ENCODE measurements around the gene SLC3A2.

SLC3A2 gene

GRCh38 chr11:62843466-62843865 is 37.2 kb upstream of the SLC3A2 start:
- no CpG with 5 or more reads among the region's 3 CpGs for WGBS (ENCODE audit: extremely low coverage, insufficient coverage, insufficient read length)
- H3K4me1 ChIP-seq (ENCODE audit: control insufficient read depth in 1 of 2, insufficient read depth in 2 of 2, low read length in 2 of 2) = peaks cover 0 to 3% of the 10 kb centered on the region in 2 experiments

DNA sequence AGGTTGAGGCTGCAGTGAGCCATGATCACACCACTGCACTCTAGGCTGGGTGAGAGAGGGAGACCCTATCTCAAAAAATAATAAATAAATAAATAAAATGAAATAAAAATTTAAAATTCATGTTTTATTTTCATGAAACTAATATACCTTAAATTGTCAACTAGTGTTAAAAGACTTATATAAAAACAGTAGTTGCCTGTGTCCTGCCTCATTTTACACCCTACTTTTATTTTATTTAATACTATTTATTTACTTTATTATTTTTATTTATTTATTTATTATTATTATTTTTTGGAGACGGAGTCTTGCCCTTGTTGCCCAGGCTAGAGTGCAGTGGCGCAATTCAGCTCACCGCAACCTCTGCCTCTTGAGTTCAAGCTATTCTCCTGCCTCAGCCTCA is 36.5 kb upstream of the SLC3A2 start:
- no peaks in the 10 kb centered on the region for H3K27me3 ChIP-seq (ENCODE audit: insufficient read depth, low read length)
- no peak overlapping the region for H2AFZ ChIP-seq (ENCODE audit: insufficient read depth, low read length, poor library complexity)
- H3K18ac ChIP-seq (ENCODE audit: low read length) = no peak overlapping the region
- no peak overlapping the region for H3K9ac ChIP-seq (ENCODE audit: low read length)
- peaks cover 8% of the 10 kb centered on the region for H3K79me2 ChIP-seq (ENCODE audit: control insufficient read depth, insufficient read depth, low read length, poor library complexity)
- H2BK12ac ChIP-seq (ENCODE audit: low read length) = no peak overlapping the region
- no peaks in the 10 kb centered on the region for H3K36me3 ChIP-seq (ENCODE audit: control insufficient read depth in 1 of 2, insufficient read depth in 2 of 2, low read length in 2 of 2)
- DNase-seq = no peak
- H3K23ac ChIP-seq (ENCODE audit: low read length) = no peak overlapping the region
- H3K79me1 ChIP-seq (ENCODE audit: low read length) = peaks cover 21% of the 10 kb centered on the region
- peak overlapping the region; percentile 13 for H4K91ac ChIP-seq (ENCODE audit: low read depth, low read length)
- no peaks in the 10 kb centered on the region for H3K9me3 ChIP-seq (ENCODE audit: insufficient read depth, low read depth, low read length)
- H4K12ac ChIP-seq (ENCODE audit: low read depth, low read length) = no peak overlapping the region
- no peak overlapping the region for H3K4ac ChIP-seq (ENCODE audit: low read depth, low read length)
- no peak overlapping the region for H3K14ac ChIP-seq (ENCODE audit: low read length)
- no peak overlapping the region for H2BK5ac ChIP-seq (ENCODE audit: low read depth, low read length, poor library complexity)
- no peak overlapping the region for H3K4me3 ChIP-seq (ENCODE audit: low read depth, low read length)
- no peak overlapping the region for H2AK5ac ChIP-seq (ENCODE audit: low read length)
- H2BK120ac ChIP-seq (ENCODE audit: insufficient read depth, low read length, poor library complexity) = no peak overlapping the region
- H3K27ac ChIP-seq (ENCODE audit: low read depth, low read length) = no peak overlapping the region
- peaks cover 0 to 2% of the 10 kb centered on the region in 2 experiments for H3K4me1 ChIP-seq (ENCODE audit: control insufficient read depth in 1 of 2, insufficient read depth in 2 of 2, low read length in 2 of 2)
- H4K8ac ChIP-seq (ENCODE audit: low read depth, low read length) = no peak overlapping the region
- H3K4me2 ChIP-seq (ENCODE audit: low read length) = no peak overlapping the region
- no CpG with 5 or more reads among the region's 3 CpGs for WGBS (ENCODE audit: extremely low coverage, insufficient coverage, insufficient read length)

More at GRCh38 chr11:62843466-62843865, 37.2 kb upstream of the SLC3A2 start:
- H2AFZ ChIP-seq (ENCODE audit: insufficient read depth, low read length, poor library complexity) = no peak overlapping the region
- H2BK5ac ChIP-seq (ENCODE audit: low read depth, low read length, poor library complexity) = no peak overlapping the region
- no peak overlapping the region for H3K23ac ChIP-seq (ENCODE audit: low read length)
- H3K18ac ChIP-seq (ENCODE audit: low read length) = no peak overlapping the region
- no peak overlapping the region for H3K9ac ChIP-seq (ENCODE audit: low read length)
- no peaks in the 10 kb centered on the region for H3K36me3 ChIP-seq (ENCODE audit: control insufficient read depth in 1 of 2, insufficient read depth in 2 of 2, low read length in 2 of 2)
- H3K79me2 ChIP-seq (ENCODE audit: control insufficient read depth, insufficient read depth, low read length, poor library complexity) = peaks cover 11% of the 10 kb centered on the region
- no peaks in the 10 kb centered on the region for H3K9me3 ChIP-seq (ENCODE audit: insufficient read depth, low read depth, low read length)
- no peak overlapping the region for H4K12ac ChIP-seq (ENCODE audit: low read depth, low read length)
- no peak overlapping the region for H4K8ac ChIP-seq (ENCODE audit: low read depth, low read length)
- no peak for DNase-seq
- no peak overlapping the region for H3K14ac ChIP-seq (ENCODE audit: low read length)
- no peaks in the 10 kb centered on the region for H3K27me3 ChIP-seq (ENCODE audit: insufficient read depth, low read length)
- no peak overlapping the region for H4K91ac ChIP-seq (ENCODE audit: low read depth, low read length)
- peaks cover 24% of the 10 kb centered on the region for H3K79me1 ChIP-seq (ENCODE audit: low read length)
- H3K4me3 ChIP-seq (ENCODE audit: low read depth, low read length) = no peak overlapping the region
- H2BK12ac ChIP-seq (ENCODE audit: low read length) = no peak overlapping the region
- H3K4me2 ChIP-seq (ENCODE audit: low read length) = no peak overlapping the region
- no peak overlapping the region for H2AK5ac ChIP-seq (ENCODE audit: low read length)
- H3K4ac ChIP-seq (ENCODE audit: low read depth, low read length) = no peak overlapping the region
- H2BK120ac ChIP-seq (ENCODE audit: insufficient read depth, low read length, poor library complexity) = no peak overlapping the region
- no peak overlapping the region for H3K27ac ChIP-seq (ENCODE audit: low read depth, low read length)

DNA sequence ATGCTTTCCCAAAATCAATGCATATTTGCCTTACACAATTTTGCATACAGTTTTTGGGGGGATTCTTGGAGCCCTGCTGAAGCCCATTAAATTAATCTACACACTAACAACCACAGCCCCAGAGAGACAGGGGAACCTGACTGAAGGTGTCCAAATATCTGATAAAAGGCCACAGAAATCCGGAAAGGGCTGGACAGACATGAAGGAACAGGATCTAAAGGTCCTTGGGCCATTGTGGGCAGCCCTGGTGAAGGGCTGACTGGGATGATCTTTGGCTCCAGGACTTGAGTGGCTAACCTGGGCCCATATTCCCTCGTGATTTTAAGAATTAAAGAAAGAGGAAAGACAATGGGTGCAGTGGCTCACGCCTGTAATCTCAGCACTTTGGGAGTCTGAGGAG is 34.5 kb upstream of the SLC3A2 start:
- no peak overlapping the region for H3K23ac ChIP-seq (ENCODE audit: low read length)
- no peaks in the 10 kb centered on the region for H3K9me3 ChIP-seq (ENCODE audit: insufficient read depth, low read depth, low read length)
- no peak overlapping the region for H3K4me2 ChIP-seq (ENCODE audit: low read length)
- H2BK120ac ChIP-seq (ENCODE audit: insufficient read depth, low read length, poor library complexity) = no peak overlapping the region
- peaks cover 1% of the 10 kb centered on the region for H3K79me2 ChIP-seq (ENCODE audit: control insufficient read depth, insufficient read depth, low read length, poor library complexity)
- H2BK5ac ChIP-seq (ENCODE audit: low read depth, low read length, poor library complexity) = no peak overlapping the region
- H3K4me1 ChIP-seq (ENCODE audit: control insufficient read depth in 1 of 2, insufficient read depth in 2 of 2, low read length in 2 of 2) = peaks cover 0 to 2% of the 10 kb centered on the region in 2 experiments
- H3K14ac ChIP-seq (ENCODE audit: low read length) = no peak overlapping the region
- H2BK12ac ChIP-seq (ENCODE audit: low read length) = no peak overlapping the region
- no peak overlapping the region for H2AK5ac ChIP-seq (ENCODE audit: low read length)
- no peak overlapping the region for H2AFZ ChIP-seq (ENCODE audit: insufficient read depth, low read length, poor library complexity)
- no peak overlapping the region for H3K9ac ChIP-seq (ENCODE audit: low read length)
- no peak overlapping the region for H3K4me3 ChIP-seq (ENCODE audit: low read depth, low read length)
- no peak overlapping the region for H3K4ac ChIP-seq (ENCODE audit: low read depth, low read length)
- H3K18ac ChIP-seq (ENCODE audit: low read length) = no peak overlapping the region
- peaks cover 8% of the 10 kb centered on the region for H3K79me1 ChIP-seq (ENCODE audit: low read length)
- no peak overlapping the region for H4K12ac ChIP-seq (ENCODE audit: low read depth, low read length)
- H3K27ac ChIP-seq (ENCODE audit: low read depth, low read length) = no peak overlapping the region
- H4K91ac ChIP-seq (ENCODE audit: low read depth, low read length) = no peak overlapping the region
- DNase-seq = no peak
- H4K8ac ChIP-seq (ENCODE audit: low read depth, low read length) = no peak overlapping the region
- no peaks in the 10 kb centered on the region for H3K27me3 ChIP-seq (ENCODE audit: insufficient read depth, low read length)
- WGBS (ENCODE audit: extremely low coverage, insufficient coverage, insufficient read length) = no CpG with 5 or more reads among the region's 3 CpGs
- H3K36me3 ChIP-seq (ENCODE audit: control insufficient read depth in 1 of 2, insufficient read depth in 2 of 2, low read length in 2 of 2) = no peaks in the 10 kb centered on the region

DNA sequence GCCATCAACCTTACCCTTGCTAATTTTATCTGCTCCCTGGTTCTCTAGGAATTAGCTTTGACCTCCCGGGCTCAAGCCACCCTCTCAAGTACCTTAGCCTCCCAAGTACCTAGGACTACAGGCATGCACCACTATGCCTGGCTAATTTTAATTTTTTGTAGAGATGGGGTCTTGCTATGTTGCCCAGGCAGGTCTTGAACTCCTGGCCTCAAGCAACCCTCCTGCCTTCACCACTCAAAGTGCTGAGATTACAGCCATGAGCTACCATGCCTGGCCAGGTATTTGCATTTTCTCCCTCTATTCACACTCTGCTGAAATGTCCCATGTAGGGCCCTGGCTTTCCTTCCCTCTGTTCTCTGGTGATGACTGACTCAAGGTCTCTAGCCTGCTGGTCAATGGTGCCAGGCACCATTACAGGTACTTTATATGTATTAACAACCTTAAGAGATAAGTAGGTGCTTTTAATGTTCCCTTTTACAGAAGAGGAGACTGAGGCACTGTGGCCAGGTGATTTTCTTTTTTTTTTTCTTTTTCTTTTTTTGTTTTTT is 32.9 kb upstream of the SLC3A2 start:
- no CpG with 5 or more reads among the region's 1 CpG for WGBS (ENCODE audit: extremely low coverage, insufficient coverage, insufficient read length)
- H3K79me2 ChIP-seq (ENCODE audit: control insufficient read depth, insufficient read depth, low read length, poor library complexity) = no peaks in the 10 kb centered on the region
- no peak overlapping the region for H3K4me3 ChIP-seq (ENCODE audit: low read depth, low read length)
- no peak for DNase-seq
- no peaks in the 10 kb centered on the region for H3K9me3 ChIP-seq (ENCODE audit: insufficient read depth, low read depth, low read length)
- H3K27ac ChIP-seq (ENCODE audit: low read depth, low read length) = no peak overlapping the region
- no peak overlapping the region for H2BK120ac ChIP-seq (ENCODE audit: insufficient read depth, low read length, poor library complexity)
- no peak overlapping the region for H3K4ac ChIP-seq (ENCODE audit: low read depth, low read length)
- no peak overlapping the region for H3K4me2 ChIP-seq (ENCODE audit: low read length)
- no peak overlapping the region for H2BK12ac ChIP-seq (ENCODE audit: low read length)
- H3K4me1 ChIP-seq (ENCODE audit: control insufficient read depth in 1 of 2, insufficient read depth in 2 of 2, low read length in 2 of 2) = no peaks in the 10 kb centered on the region
- no peak overlapping the region for H4K8ac ChIP-seq (ENCODE audit: low read depth, low read length)
- no peaks in the 10 kb centered on the region for H3K79me1 ChIP-seq (ENCODE audit: low read length)
- H4K91ac ChIP-seq (ENCODE audit: low read depth, low read length) = no peak overlapping the region
- H3K18ac ChIP-seq (ENCODE audit: low read length) = no peak overlapping the region
- no peak overlapping the region for H2BK5ac ChIP-seq (ENCODE audit: low read depth, low read length, poor library complexity)
- H3K27me3 ChIP-seq (ENCODE audit: insufficient read depth, low read length) = no peaks in the 10 kb centered on the region
- H3K14ac ChIP-seq (ENCODE audit: low read length) = no peak overlapping the region
- H3K9ac ChIP-seq (ENCODE audit: low read length) = no peak overlapping the region
- no peak overlapping the region for H3K23ac ChIP-seq (ENCODE audit: low read length)
- H2AK5ac ChIP-seq (ENCODE audit: low read length) = no peak overlapping the region
- no peak overlapping the region for H2AFZ ChIP-seq (ENCODE audit: insufficient read depth, low read length, poor library complexity)
- peaks cover 4 to 13% of the 10 kb centered on the region in 2 experiments for H3K36me3 ChIP-seq (ENCODE audit: control insufficient read depth in 1 of 2, insufficient read depth in 2 of 2, low read length in 2 of 2)
- no peak overlapping the region for H4K12ac ChIP-seq (ENCODE audit: low read depth, low read length)
